Fibroblast of skin of scalp (primary cell): ENCODE data around the gene KCNJ1.

Experiments used
- DNase-seq: peaks from one replicate; pipeline ENCODE4 v3.0.0-alpha.2; 2013

The KCNJ1 gene

GRCh38 chr11:128822130-128822529, 45.0 kb downstream of the KCNJ1 start:
- no peak for DNase-seq

- DNase-seq = no peak
Observed at GRCh38 chr11:128821556-128821955, 45.5 kb downstream of the KCNJ1 start.

- DNase-seq = no peak
Observed at GRCh38 chr11:128819198-128819597, 47.9 kb downstream of the KCNJ1 start.

- peak; percentile 97 for DNase-seq
Observed at GRCh38 chr11:128814856-128815705, 52.0 kb downstream of the KCNJ1 start.

GRCh38 chr11:128813729-128814128, 53.4 kb downstream of the KCNJ1 start:
- no peak for DNase-seq

- no peak for DNase-seq
Observed at GRCh38 chr11:128810784-128811514, 56.1 kb downstream of the KCNJ1 start.

GRCh38 chr11:128809128-128809527, 58.0 kb downstream of the KCNJ1 start:
- DNase-seq = no peak

GRCh38 chr11:128807909-128808308, 59.2 kb downstream of the KCNJ1 start:
- no peak for DNase-seq

- no peak for DNase-seq
Observed at GRCh38 chr11:128806506-128807261, 60.4 kb downstream of the KCNJ1 start.

GRCh38 chr11:128804481-128804880, 62.6 kb downstream of the KCNJ1 start:
- DNase-seq = peak; percentile 65

GRCh38 chr11:128803449-128804245, 63.4 kb downstream of the KCNJ1 start:
- DNase-seq = no peak

- no peak for DNase-seq
Observed at GRCh38 chr11:128803011-128803410, 64.1 kb downstream of the KCNJ1 start.

- DNase-seq = peak; percentile 30
Observed at GRCh38 chr11:128802358-128802981, 64.6 kb downstream of the KCNJ1 start.

GRCh38 chr11:128800871-128801417, 66.2 kb downstream of the KCNJ1 start:
- no peak for DNase-seq

GRCh38 chr11:128796270-128796669, 70.8 kb downstream of the KCNJ1 start:
- DNase-seq = peak; percentile 71

- DNase-seq = peak; percentile 67
Observed at GRCh38 chr11:128790196-128790595, 76.9 kb downstream of the KCNJ1 start.

GRCh38 chr11:128789497-128790150, 77.5 kb downstream of the KCNJ1 start:
- no peak for DNase-seq
